SK-N-SH treated with all-trans-retinoic acid at 6 μM for 48 hours (cell line): ENCODE data around the gene HMBS.

Source experiments
- ATAC-seq: fragments of 200-7000 bp; cut with Tn5 transposase; 3 replicates; pipeline ENCODE4 v1.9.1; 2020; ENCODE audit warnings: mild to moderate bottlenecking, moderate library complexity
- ARNTL ChIP-seq: fragments of 450-650 bp; formaldehyde crosslinking; IDR thresholded peaks from 2 replicates; pipeline ENCODE4 v1.5.0; 2020; ENCODE audit warnings: low read depth, mild to moderate bottlenecking, moderate library complexity, borderline replicate concordance
- BACH2 ChIP-seq: fragments of 250-450 bp; sonication (Bioruptor Pico); IDR thresholded peaks from 2 replicates; pipeline ENCODE4 v1.9.0; 2021; ENCODE audit warnings: mild to moderate bottlenecking, borderline replicate concordance
- CREB5 ChIP-seq: fragments of 250-450 bp; sonication (Bioruptor Pico); IDR thresholded peaks from 2 replicates; pipeline ENCODE4 v1.5.1; 2020; ENCODE audit warnings: low read depth, mild to moderate bottlenecking, moderate library complexity
- CSDC2 ChIP-seq: fragments of 250-450 bp; sonication (Bioruptor Pico); IDR thresholded peaks from 2 replicates; pipeline ENCODE4 v1.5.0; 2020; ENCODE audit warnings: mild to moderate bottlenecking, moderate library complexity
- CSRNP3 ChIP-seq: fragments of 250-450 bp; sonication (Bioruptor Pico); IDR thresholded peaks from 2 replicates; pipeline ENCODE4 v1.5.1; 2021; ENCODE audit warnings: mild to moderate bottlenecking, moderate library complexity
- ESRRG ChIP-seq: fragments of 250-450 bp; sonication (Bioruptor Pico); IDR thresholded peaks from 2 replicates; pipeline ENCODE4 v1.6.1; 2021; ENCODE audit warnings: mild to moderate bottlenecking
- GLIS3 ChIP-seq: fragments of 250-450 bp; sonication (Bioruptor Pico); IDR thresholded peaks from 2 replicates; pipeline ENCODE4 v1.5.0; 2020; ENCODE audit warnings: mild to moderate bottlenecking, moderate library complexity
- ISL1 ChIP-seq: fragments of 250-450 bp; sonication (Bioruptor Pico); IDR thresholded peaks from 2 replicates; pipeline ENCODE4 v2.1.2; 2022; ENCODE audit warnings: mild to moderate bottlenecking, moderate library complexity
- OSR1 ChIP-seq: fragments of 250-450 bp; sonication (Bioruptor Pico); IDR thresholded peaks from 2 replicates; pipeline ENCODE4 v1.8.0; 2022; ENCODE audit warnings: moderate library complexity, mild to moderate bottlenecking, inconsistent platforms
- POU6F1 ChIP-seq: fragments of 250-450 bp; sonication (Bioruptor Pico); IDR thresholded peaks from 2 replicates; pipeline ENCODE4 v1.8.0; 2021; ENCODE audit warnings: low read depth, mild to moderate bottlenecking, moderate library complexity, borderline replicate concordance
- PPARA ChIP-seq: fragments of 250-450 bp; sonication (Bioruptor Pico); IDR thresholded peaks from 2 replicates; pipeline ENCODE4 v1.5.0; 2020; ENCODE audit warnings: mild to moderate bottlenecking, borderline replicate concordance
- RARB ChIP-seq: fragments of 250-450 bp; sonication (Bioruptor Pico); IDR thresholded peaks from 2 replicates; pipeline ENCODE4 v1.8.0; 2021; ENCODE audit warnings: mild to moderate bottlenecking, moderate library complexity
- SNAI2 ChIP-seq: fragments of 250-450 bp; sonication (Bioruptor Pico); IDR thresholded peaks from 2 replicates; pipeline ENCODE4 v1.5.0; 2020; ENCODE audit warnings: mild to moderate bottlenecking, moderate library complexity
- TCF4 ChIP-seq: fragments of 250-450 bp; sonication (Bioruptor Pico); IDR thresholded peaks from 2 replicates; pipeline ENCODE4 v1.8.0; 2021; ENCODE audit warnings: mild to moderate bottlenecking, moderate library complexity, borderline replicate concordance
- TSHZ2 ChIP-seq: fragments of 250-450 bp; sonication (Bioruptor Pico); IDR thresholded peaks from 2 replicates; pipeline ENCODE4 v1.5.0; 2020; ENCODE audit warnings: mild to moderate bottlenecking, moderate library complexity
- ZFP3 ChIP-seq: fragments of 250-450 bp; sonication (Bioruptor Pico); IDR thresholded peaks from 2 replicates; pipeline ENCODE4 v1.5.0; 2020; ENCODE audit warnings: mild to moderate bottlenecking, moderate library complexity
- ZFP30 ChIP-seq: fragments of 450-650 bp; formaldehyde crosslinking; IDR thresholded peaks from 2 replicates; pipeline ENCODE4 v1.5.0; 2022; ENCODE audit warnings: mild to moderate bottlenecking, moderate library complexity
- ZNF565 ChIP-seq: fragments of 450-650 bp; formaldehyde crosslinking; conservative IDR thresholded peaks from 2 replicates; pipeline ENCODE4 v1.5.0; 2020; ENCODE audit warnings: low read depth, mild to moderate bottlenecking, moderate library complexity
- ZNF70 ChIP-seq: fragments of 450-650 bp; formaldehyde crosslinking; IDR thresholded peaks from 2 replicates; pipeline ENCODE4 v1.5.0; 2020; ENCODE audit warnings: mild to moderate bottlenecking, moderate library complexity
- ZNF8 ChIP-seq: fragments of 450-650 bp; formaldehyde crosslinking; IDR thresholded peaks from 2 replicates; pipeline ENCODE4 v1.5.0; 2020; ENCODE audit warnings: mild to moderate bottlenecking, moderate library complexity

HMBS gene

GRCh38 chr11:119087123-119087522 lies 2.4 kb downstream of the HMBS start:
- no peak for ATAC-seq
- TF ChIP-seq ZFP3 (CRISPR knock-in tag) (no peak), OSR1 (CRISPR knock-in tag) (no peak), GLIS3 (CRISPR knock-in tag) (no peak), ESRRG (CRISPR knock-in tag) (no peak), ZNF8 (no peak), ZFP30 (CRISPR knock-in tag) (no peak)

GRCh38 chr11:119087747-119088241 lies 3.1 kb downstream of the HMBS start:
- no peak for ATAC-seq

GRCh38 chr11:119088406-119088805 lies 3.7 kb downstream of the HMBS start:
- TF ChIP-seq GLIS3 (CRISPR knock-in tag): no peak
- TF ChIP-seq BACH2 (CRISPR knock-in tag): no peak
- TF ChIP-seq OSR1 (CRISPR knock-in tag): no peak
- TF ChIP-seq TSHZ2 (CRISPR knock-in tag): no peak
- TF ChIP-seq ISL1: no peak
- no peak for TF ChIP-seq RARB
- no peak for TF ChIP-seq ZFP30 (CRISPR knock-in tag)
- TF ChIP-seq ZFP3 (CRISPR knock-in tag): no peak
- TF ChIP-seq CREB5: no peak
- TF ChIP-seq ZNF8: no peak
- TF ChIP-seq POU6F1 (CRISPR knock-in tag): no peak
- TF ChIP-seq ESRRG (CRISPR knock-in tag): no peak
- TF ChIP-seq CSRNP3 (CRISPR knock-in tag): no peak
- no peak for TF ChIP-seq SNAI2 (CRISPR knock-in tag)
- TF ChIP-seq ARNTL (CRISPR knock-in tag): no peak
- no peak for TF ChIP-seq CSDC2 (CRISPR knock-in tag)
- TF ChIP-seq PPARA: no peak
- no peak for TF ChIP-seq ZNF70
- no peak for TF ChIP-seq ZNF565
- ATAC-seq: no peak

More at GRCh38 chr11:119087747-119088241, 3.1 kb downstream of the HMBS start:
- TF ChIP-seq PPARA (no peak), TSHZ2 (CRISPR knock-in tag) (no peak)

- TF ChIP-seq ZFP3 (CRISPR knock-in tag): no peak
- no peak for TF ChIP-seq TCF4 (CRISPR knock-in tag)
- no peak for ATAC-seq
Observed at GRCh38 chr11:119089319-119089718, 4.6 kb downstream of the HMBS start.
